GM23338 (cell line): ENCODE data around the gene SORBS1. TPM values are rescaled to one million over a fixed set of nuclear protein-coding genes. Genes with fewer than 3 reads are reported as not detected.

Experiments
- ATAC-seq: fragments of 200-7000 bp; cut with Tn5 transposase; 3 replicates; pipeline ENCODE4 v1.9.1; 2020
- DNase-seq: peaks from one replicate; pipeline ENCODE4 v3.0.0-alpha.2; 2015; ENCODE audit warnings: low spot score
- H2AFZ ChIP-seq: fragments of 200-600 bp; sonication (generic); 2 replicates; pipeline ENCODE4 v1.8.0; 2016; ENCODE audit warnings: antibody characterized with exemption, mild to moderate bottlenecking, moderate library complexity
- H3F3A ChIP-seq: fragments of 200-600 bp; sonication (generic); replicated peaks from 2 replicates; pipeline ENCODE4 v1.8.0; 2017; ENCODE audit warnings: antibody characterized with exemption, mixed run types, low read depth
- H3K27ac ChIP-seq: fragments of 200-600 bp; sonication (generic); 2 replicates; pipeline ENCODE4 v1.6.1; 2016; ENCODE audit warnings: low read depth
- H3K27me3 ChIP-seq: fragments of 200-600 bp; sonication (generic); 2 replicates; pipeline ENCODE4 v1.8.0; 2016; ENCODE audit warnings: mild to moderate bottlenecking, mixed run types, moderate library complexity; ENCODE audit not compliant: insufficient read depth
- H3K36me3 ChIP-seq: fragments of 200-600 bp; sonication (generic); 2 replicates; pipeline ENCODE4 v1.8.0; 2016; ENCODE audit warnings: mild to moderate bottlenecking; ENCODE audit not compliant: insufficient read depth
- H3K4me1 ChIP-seq: fragments of 200-600 bp; sonication (generic); 2 replicates; pipeline ENCODE4 v1.8.0; 2016; ENCODE audit warnings: mild to moderate bottlenecking, moderate library complexity; ENCODE audit not compliant: insufficient read depth
- H3K4me2 ChIP-seq: fragments of 200-600 bp; sonication (generic); 2 replicates; pipeline ENCODE4 v1.7.1; 2017; ENCODE audit warnings: mixed run types
- H3K4me3 ChIP-seq: fragments of 200-600 bp; sonication (generic); 2 replicates; pipeline ENCODE4 v1.6.1; 2016; ENCODE audit warnings: mixed run types
- H3K79me2 ChIP-seq: fragments of 200-600 bp; sonication (generic); replicated peaks from 2 replicates; pipeline ENCODE4 v1.8.0; 2017; ENCODE audit warnings: mild to moderate bottlenecking; ENCODE audit not compliant: insufficient read depth
- H3K9me2 ChIP-seq: fragments of 200-600 bp; sonication (generic); 2 replicates; pipeline ENCODE4 v1.8.0; 2017; ENCODE audit not compliant: insufficient read depth
- H4K20me1 ChIP-seq: fragments of 200-600 bp; sonication (generic); replicated peaks from 2 replicates; pipeline ENCODE4 v1.8.0; 2017; ENCODE audit warnings: mild to moderate bottlenecking; ENCODE audit not compliant: insufficient read depth
- H3K27ac Mint-ChIP-seq: 2 replicates; pipeline ENCODE4 v1.8.0; 2020; ENCODE audit warnings: inconsistent platforms, mild to moderate bottlenecking, moderate library complexity, mixed read lengths
- H3K27me3 Mint-ChIP-seq: 3 replicates; pipeline ENCODE4 v1.8.0; 2022; ENCODE audit warnings: low read depth, mild to moderate bottlenecking, moderate library complexity, mixed read lengths, inconsistent platforms; ENCODE audit not compliant: insufficient read depth, poor library complexity
- H3K36me3 Mint-ChIP-seq: 3 replicates; pipeline ENCODE4 v1.8.0; 2021; ENCODE audit warnings: low read depth, mild to moderate bottlenecking, inconsistent platforms, moderate library complexity, mixed read lengths
- H3K4me1 Mint-ChIP-seq: 3 replicates; pipeline ENCODE4 v1.8.0; 2020; ENCODE audit warnings: mild to moderate bottlenecking, inconsistent platforms, mixed read lengths
- H3K4me3 Mint-ChIP-seq: 3 replicates; pipeline ENCODE4 v1.8.0; 2021; ENCODE audit warnings: moderate library complexity, mild to moderate bottlenecking, inconsistent platforms, mixed read lengths
- H3K9me3 Mint-ChIP-seq: 3 replicates; pipeline ENCODE4 v1.8.0; 2020; ENCODE audit warnings: moderate library complexity, mild to moderate bottlenecking, inconsistent platforms, mixed read lengths
- EZH2 ChIP-seq: fragments of 200-600 bp; sonication (generic); IDR thresholded peaks from one replicate; pipeline ENCODE4 v1.8.0; 2017; ENCODE audit warnings: antibody characterized with exemption, mild to moderate bottlenecking, low read depth; ENCODE audit not compliant: unreplicated experiment
- JUNB ChIP-seq: IDR thresholded peaks from one replicate; pipeline ENCODE4 v1.6.1; 2016; ENCODE audit warnings: antibody characterized with exemption; ENCODE audit not compliant: unreplicated experiment
- NANOG ChIP-seq: IDR thresholded peaks from 2 replicates; pipeline ENCODE4 v1.6.1; 2016; ENCODE audit warnings: antibody characterized with exemption, borderline replicate concordance
- POLR2AphosphoS5 ChIP-seq: IDR thresholded peaks from 2 replicates; pipeline ENCODE4 v1.6.1; 2016; ENCODE audit warnings: antibody characterized with exemption, low read depth
- STAT1 ChIP-seq: IDR thresholded peaks from one replicate; pipeline ENCODE4 v1.6.1; 2016; ENCODE audit warnings: antibody characterized with exemption; ENCODE audit not compliant: unreplicated experiment
- ZNF114 ChIP-seq: fragments of 250-450 bp; sonication (Bioruptor Pico); IDR thresholded peaks from 2 replicates; pipeline ENCODE4 v1.5.0; 2020; ENCODE audit warnings: mild to moderate bottlenecking, moderate library complexity
- polyA plus RNA-seq: library from polyadenylated mRNA; unstranded; fragments of >200 nt; fragmentation: Nextera tagmentation; extraction: Ambion mirVana; gene quantifications from 2 replicates; pipeline ENCODE4 v1.2.1, GENCODE V29; 2016
- total RNA-seq: library from RNA; depleted of rRNA; stranded (reverse); fragments of >200 nt; shearing (Covaris generic); gene quantifications from 2 replicates; pipeline ENCODE4 v1.2.3, GENCODE V29; 2014
- TF ChIP-seq, protein P1 (sequence below): IDR thresholded peaks from one replicate; pipeline ENCODE4 v1.6.1; 2018; ENCODE audit warnings: antibody characterized with exemption; ENCODE audit not compliant: unreplicated experiment
- TF ChIP-seq, protein P2 (sequence below): fragments of 250-450 bp; sonication (Bioruptor Pico); IDR thresholded peaks from 2 replicates; pipeline ENCODE4 v1.5.0; 2020; ENCODE audit warnings: mild to moderate bottlenecking, moderate library complexity

SORBS1 gene
- total and polyA plus RNA-seq, 2 experiments from 2014 or later = 47.7 to 51.5 TPM

DNA sequence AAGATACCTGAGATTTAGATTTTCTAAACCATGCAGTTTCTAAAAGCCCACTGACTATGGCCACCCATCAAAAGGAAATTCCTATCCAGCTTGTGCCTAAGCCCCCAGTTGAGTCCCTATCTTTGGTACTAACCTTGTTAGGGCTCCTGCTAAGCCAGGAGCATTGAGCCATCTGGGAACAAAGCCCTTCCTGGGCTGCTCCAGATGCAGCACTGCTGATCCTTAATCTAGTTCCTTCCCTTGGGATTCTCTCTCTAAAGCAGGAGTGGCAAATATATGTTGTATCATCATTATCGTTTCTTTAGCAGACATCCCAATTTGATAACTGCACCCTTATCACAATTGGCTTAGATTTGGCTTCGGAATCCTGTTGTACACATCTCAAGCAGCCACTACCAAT lies 245.7 kb downstream of the SORBS1 start (continued):
- TF ChIP-seq, protein P1, sequence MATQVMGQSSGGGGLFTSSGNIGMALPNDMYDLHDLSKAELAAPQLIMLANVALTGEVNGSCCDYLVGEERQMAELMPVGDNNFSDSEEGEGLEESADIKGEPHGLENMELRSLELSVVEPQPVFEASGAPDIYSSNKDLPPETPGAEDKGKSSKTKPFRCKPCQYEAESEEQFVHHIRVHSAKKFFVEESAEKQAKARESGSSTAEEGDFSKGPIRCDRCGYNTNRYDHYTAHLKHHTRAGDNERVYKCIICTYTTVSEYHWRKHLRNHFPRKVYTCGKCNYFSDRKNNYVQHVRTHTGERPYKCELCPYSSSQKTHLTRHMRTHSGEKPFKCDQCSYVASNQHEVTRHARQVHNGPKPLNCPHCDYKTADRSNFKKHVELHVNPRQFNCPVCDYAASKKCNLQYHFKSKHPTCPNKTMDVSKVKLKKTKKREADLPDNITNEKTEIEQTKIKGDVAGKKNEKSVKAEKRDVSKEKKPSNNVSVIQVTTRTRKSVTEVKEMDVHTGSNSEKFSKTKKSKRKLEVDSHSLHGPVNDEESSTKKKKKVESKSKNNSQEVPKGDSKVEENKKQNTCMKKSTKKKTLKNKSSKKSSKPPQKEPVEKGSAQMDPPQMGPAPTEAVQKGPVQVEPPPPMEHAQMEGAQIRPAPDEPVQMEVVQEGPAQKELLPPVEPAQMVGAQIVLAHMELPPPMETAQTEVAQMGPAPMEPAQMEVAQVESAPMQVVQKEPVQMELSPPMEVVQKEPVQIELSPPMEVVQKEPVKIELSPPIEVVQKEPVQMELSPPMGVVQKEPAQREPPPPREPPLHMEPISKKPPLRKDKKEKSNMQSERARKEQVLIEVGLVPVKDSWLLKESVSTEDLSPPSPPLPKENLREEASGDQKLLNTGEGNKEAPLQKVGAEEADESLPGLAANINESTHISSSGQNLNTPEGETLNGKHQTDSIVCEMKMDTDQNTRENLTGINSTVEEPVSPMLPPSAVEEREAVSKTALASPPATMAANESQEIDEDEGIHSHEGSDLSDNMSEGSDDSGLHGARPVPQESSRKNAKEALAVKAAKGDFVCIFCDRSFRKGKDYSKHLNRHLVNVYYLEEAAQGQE = no peak
- TF ChIP-seq ZNF114 = no peak

DNA sequence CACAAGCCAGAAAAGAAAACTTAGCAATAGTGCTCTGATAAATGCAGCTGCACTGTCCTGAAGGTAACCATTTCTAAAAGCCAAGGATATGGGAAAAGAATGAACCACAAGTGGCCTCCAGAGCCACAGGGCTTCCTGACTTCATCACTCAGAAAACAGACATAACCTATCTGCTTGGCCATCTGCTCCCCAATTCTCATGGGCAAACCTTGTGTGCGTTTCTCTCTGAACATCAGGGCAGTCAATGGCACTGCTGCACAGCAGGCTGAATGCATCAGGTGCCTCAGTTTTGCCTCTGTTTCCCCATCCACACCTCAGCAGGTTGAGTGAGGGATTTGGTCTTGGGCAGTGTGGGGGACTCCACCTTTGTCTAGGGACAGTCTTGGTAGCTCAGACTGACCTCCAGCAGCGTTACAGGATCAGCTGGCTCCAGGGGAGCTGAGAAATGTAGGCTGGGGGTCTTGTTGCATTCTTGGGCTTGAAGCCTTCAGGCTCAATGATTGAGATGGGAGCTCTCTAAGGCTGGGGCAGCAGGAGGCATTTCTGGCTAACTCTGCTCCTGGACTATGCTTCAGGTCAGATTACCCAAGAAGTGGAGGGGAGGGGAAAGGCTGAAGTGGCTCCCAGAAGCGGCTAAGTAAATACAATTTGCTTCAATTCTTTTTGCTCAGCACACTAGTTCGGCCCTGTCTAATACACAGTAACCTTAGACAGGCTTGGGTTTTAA lies 246.8 kb downstream of the SORBS1 start:
- H3F3A ChIP-seq = 0 out of 2 replicates have a peak, but pooled peaks cover 4% of the 10 kb centered on the region
- H3K9me2 ChIP-seq = peaks cover 12% of the 10 kb centered on the region; the same call in 1 of the 2 replicates
- peaks cover 2% of the 10 kb centered on the region for H3K27me3 Mint-ChIP-seq
- no peaks in the 10 kb centered on the region for H3K36me3 ChIP-seq
- no peak overlapping the region for H3K27ac Mint-ChIP-seq
- no peak overlapping the region for H3K4me3 ChIP-seq
- H3K4me3 Mint-ChIP-seq = no peak overlapping the region
- H3K4me1 ChIP-seq = peaks cover 35% of the 10 kb centered on the region
- H3K9me3 Mint-ChIP-seq = no peaks in the 10 kb centered on the region
- no peaks in the 10 kb centered on the region for H4K20me1 ChIP-seq
- H3K4me1 Mint-ChIP-seq = peaks cover 36% of the 10 kb centered on the region
- H3K4me2 ChIP-seq = no peak overlapping the region
- no peak overlapping the region for H3K27ac ChIP-seq
- H3K79me2 ChIP-seq = no peaks in the 10 kb centered on the region
- DNase-seq (no peak), ATAC-seq (peak; percentile 21; the same call in 1 of the 3 replicates)
- no peak overlapping the region for H2AFZ ChIP-seq
- TF ChIP-seq NANOG (no peak), JUNB (no peak), ZNF114 (no peak), EZH2 (no peak), STAT1 (no peak), POLR2AphosphoS5 (no peak)
- TF ChIP-seq, protein P2, sequence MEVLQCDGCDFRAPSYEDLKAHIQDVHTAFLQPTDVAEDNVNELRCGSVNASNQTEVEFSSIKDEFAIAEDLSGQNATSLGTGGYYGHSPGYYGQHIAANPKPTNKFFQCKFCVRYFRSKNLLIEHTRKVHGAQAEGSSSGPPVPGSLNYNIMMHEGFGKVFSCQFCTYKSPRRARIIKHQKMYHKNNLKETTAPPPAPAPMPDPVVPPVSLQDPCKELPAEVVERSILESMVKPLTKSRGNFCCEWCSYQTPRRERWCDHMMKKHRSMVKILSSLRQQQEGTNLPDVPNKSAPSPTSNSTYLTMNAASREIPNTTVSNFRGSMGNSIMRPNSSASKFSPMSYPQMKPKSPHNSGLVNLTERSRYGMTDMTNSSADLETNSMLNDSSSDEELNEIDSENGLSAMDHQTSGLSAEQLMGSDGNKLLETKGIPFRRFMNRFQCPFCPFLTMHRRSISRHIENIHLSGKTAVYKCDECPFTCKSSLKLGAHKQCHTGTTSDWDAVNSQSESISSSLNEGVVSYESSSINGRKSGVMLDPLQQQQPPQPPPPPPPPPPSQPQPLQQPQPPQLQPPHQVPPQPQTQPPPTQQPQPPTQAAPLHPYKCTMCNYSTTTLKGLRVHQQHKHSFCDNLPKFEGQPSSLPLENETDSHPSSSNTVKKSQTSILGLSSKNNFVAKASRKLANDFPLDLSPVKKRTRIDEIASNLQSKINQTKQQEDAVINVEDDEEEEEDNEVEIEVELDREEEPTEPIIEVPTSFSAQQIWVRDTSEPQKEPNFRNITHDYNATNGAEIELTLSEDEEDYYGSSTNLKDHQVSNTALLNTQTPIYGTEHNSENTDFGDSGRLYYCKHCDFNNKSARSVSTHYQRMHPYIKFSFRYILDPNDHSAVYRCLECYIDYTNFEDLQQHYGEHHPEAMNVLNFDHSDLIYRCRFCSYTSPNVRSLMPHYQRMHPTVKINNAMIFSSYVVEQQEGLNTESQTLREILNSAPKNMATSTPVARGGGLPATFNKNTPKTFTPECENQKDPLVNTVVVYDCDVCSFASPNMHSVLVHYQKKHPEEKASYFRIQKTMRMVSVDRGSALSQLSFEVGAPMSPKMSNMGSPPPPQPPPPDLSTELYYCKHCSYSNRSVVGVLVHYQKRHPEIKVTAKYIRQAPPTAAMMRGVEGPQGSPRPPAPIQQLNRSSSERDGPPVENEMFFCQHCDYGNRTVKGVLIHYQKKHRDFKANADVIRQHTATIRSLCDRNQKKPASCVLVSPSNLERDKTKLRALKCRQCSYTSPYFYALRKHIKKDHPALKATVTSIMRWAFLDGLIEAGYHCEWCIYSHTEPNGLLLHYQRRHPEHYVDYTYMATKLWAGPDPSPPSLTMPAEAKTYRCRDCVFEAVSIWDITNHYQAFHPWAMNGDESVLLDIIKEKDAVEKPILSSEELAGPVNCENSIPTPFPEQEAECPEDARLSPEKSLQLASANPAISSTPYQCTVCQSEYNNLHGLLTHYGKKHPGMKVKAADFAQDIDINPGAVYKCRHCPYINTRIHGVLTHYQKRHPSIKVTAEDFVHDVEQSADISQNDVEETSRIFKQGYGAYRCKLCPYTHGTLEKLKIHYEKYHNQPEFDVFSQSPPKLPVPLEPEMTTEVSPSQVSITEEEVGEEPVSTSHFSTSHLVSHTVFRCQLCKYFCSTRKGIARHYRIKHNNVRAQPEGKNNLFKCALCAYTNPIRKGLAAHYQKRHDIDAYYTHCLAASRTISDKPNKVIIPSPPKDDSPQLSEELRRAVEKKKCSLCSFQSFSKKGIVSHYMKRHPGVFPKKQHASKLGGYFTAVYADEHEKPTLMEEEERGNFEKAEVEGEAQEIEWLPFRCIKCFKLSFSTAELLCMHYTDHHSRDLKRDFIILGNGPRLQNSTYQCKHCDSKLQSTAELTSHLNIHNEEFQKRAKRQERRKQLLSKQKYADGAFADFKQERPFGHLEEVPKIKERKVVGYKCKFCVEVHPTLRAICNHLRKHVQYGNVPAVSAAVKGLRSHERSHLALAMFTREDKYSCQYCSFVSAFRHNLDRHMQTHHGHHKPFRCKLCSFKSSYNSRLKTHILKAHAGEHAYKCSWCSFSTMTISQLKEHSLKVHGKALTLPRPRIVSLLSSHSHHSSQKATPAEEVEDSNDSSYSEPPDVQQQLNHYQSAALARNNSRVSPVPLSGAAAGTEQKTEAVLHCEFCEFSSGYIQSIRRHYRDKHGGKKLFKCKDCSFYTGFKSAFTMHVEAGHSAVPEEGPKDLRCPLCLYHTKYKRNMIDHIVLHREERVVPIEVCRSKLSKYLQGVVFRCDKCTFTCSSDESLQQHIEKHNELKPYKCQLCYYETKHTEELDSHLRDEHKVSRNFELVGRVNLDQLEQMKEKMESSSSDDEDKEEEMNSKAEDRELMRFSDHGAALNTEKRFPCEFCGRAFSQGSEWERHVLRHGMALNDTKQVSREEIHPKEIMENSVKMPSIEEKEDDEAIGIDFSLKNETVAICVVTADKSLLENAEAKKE = no peak
- peaks cover 3% of the 10 kb centered on the region; the same call in 2 of the 3 replicates for H3K36me3 Mint-ChIP-seq
- H3K27me3 ChIP-seq = no peaks in the 10 kb centered on the region
